Effector memory CD4-positive, alpha-beta T cell (primary cell): ENCODE measurements around the gene TBC1D17.

ENCODE experiments used
- DNase-seq, 3 donors: peaks; one replicate each; pipeline ENCODE4 v3.0.0-alpha.2; 2020
- H3K27ac ChIP-seq: 2 replicates; pipeline ENCODE4 v1.7.0; 2013; ENCODE audit warnings: mild to moderate bottlenecking, low read length, moderate library complexity; ENCODE audit not compliant: insufficient read depth, poor library complexity, severe bottlenecking
- H3K27me3 ChIP-seq: replicated peaks from 2 replicates; pipeline ENCODE4 v1.7.0; 2013; ENCODE audit warnings: mild to moderate bottlenecking, low read length; ENCODE audit not compliant: insufficient read depth, control insufficient read depth, poor library complexity, severe bottlenecking
- H3K36me3 ChIP-seq: 2 replicates; pipeline ENCODE4 v1.7.0; 2013; ENCODE audit warnings: mild to moderate bottlenecking, low read length, moderate library complexity; ENCODE audit not compliant: control insufficient read depth, insufficient read depth
- H3K4me1 ChIP-seq: 2 replicates; pipeline ENCODE4 v1.7.0; 2013; ENCODE audit warnings: low read length, mild to moderate bottlenecking; ENCODE audit not compliant: control insufficient read depth, insufficient read depth, poor library complexity, severe bottlenecking
- H3K4me3 ChIP-seq: 2 replicates; pipeline ENCODE4 v1.7.0; 2013; ENCODE audit warnings: low read length, low read depth, mild to moderate bottlenecking; ENCODE audit not compliant: insufficient read depth, poor library complexity, severe bottlenecking
- H3K9me3 ChIP-seq: 2 replicates; pipeline ENCODE4 v1.7.0; 2013; ENCODE audit warnings: mild to moderate bottlenecking, low read length, moderate library complexity; ENCODE audit not compliant: control insufficient read depth

The TBC1D17 gene

GRCh38 chr19:49891393-49891792, 13.9 kb downstream of the TBC1D17 start:
- H3K4me3 ChIP-seq: no peak overlapping the region

GRCh38 chr19:49892716-49893115, 15.2 kb downstream of the TBC1D17 start:
- Histone ChIP-seq H3K27ac (no peak overlapping the region), H3K4me3 (no peak overlapping the region), H3K36me3 (no peaks in the 10 kb centered on the region), H3K4me1 (peaks cover 35% of the 10 kb centered on the region), H3K9me3 (no peaks in the 10 kb centered on the region), H3K27me3 (no peaks in the 10 kb centered on the region)
- no peak for DNase-seq

More at GRCh38 chr19:49891393-49891792, 13.9 kb downstream of the TBC1D17 start:
- Histone ChIP-seq H3K36me3 (no peaks in the 10 kb centered on the region), H3K27ac (no peak overlapping the region), H3K27me3 (no peaks in the 10 kb centered on the region), H3K9me3 (no peaks in the 10 kb centered on the region), H3K4me1 (peaks cover 23% of the 10 kb centered on the region)
- DNase-seq: no peak

GRCh38 chr19:49894011-49894664, 16.6 kb downstream of the TBC1D17 start:
- H3K9me3 ChIP-seq: no peaks in the 10 kb centered on the region
- H3K27ac ChIP-seq: peak overlapping the region; percentile 99
- DNase-seq: no peak
- H3K36me3 ChIP-seq: no peaks in the 10 kb centered on the region
- no peak overlapping the region for H3K4me3 ChIP-seq
- H3K27me3 ChIP-seq: no peaks in the 10 kb centered on the region
- H3K4me1 ChIP-seq: peaks cover 38% of the 10 kb centered on the region

- DNase-seq: peak; percentile 40 to 64 (median 45)
- Histone ChIP-seq H3K27ac (peak overlapping the region; percentile 99), H3K4me1 (peaks cover 33% of the 10 kb centered on the region), H3K4me3 (peak overlapping the region; percentile 17), H3K36me3 (no peaks in the 10 kb centered on the region), H3K27me3 (no peaks in the 10 kb centered on the region), H3K9me3 (no peaks in the 10 kb centered on the region)
Measured at GRCh38 chr19:49894879-49895565, 17.5 kb downstream of the TBC1D17 start.

- H3K4me1 ChIP-seq: peaks cover 33% of the 10 kb centered on the region
- H3K4me3 ChIP-seq: peak overlapping the region; percentile 17
- H3K27ac ChIP-seq: peak overlapping the region; percentile 99
Measured at GRCh38 chr19:49895566-49896297, 18.2 kb downstream of the TBC1D17 start.

GRCh38 chr19:49896863-49897621, 19.5 kb downstream of the TBC1D17 start, which contains the start of gene IL4I1:
TSS of gene IL4I1 (minus strand) at chr19:49896887. CDS start at chr19:49896160, 727 bp downstream.
- Histone ChIP-seq H3K9me3 (no peaks in the 10 kb centered on the region), H3K4me1 (peaks cover 33% of the 10 kb centered on the region), H3K27ac (peak within 1 kb of the TSS; percentile 99), H3K4me3 (peak within 1 kb of the TSS; percentile 47), H3K36me3 (no peaks in the 10 kb centered on the region), H3K27me3 (no peaks in the 10 kb centered on the region)
- DNase-seq: peak; percentile 70 to 75 (median 73)

More at GRCh38 chr19:49895566-49896297, 18.2 kb downstream of the TBC1D17 start:
- Histone ChIP-seq H3K27me3 (no peaks in the 10 kb centered on the region), H3K36me3 (no peaks in the 10 kb centered on the region), H3K9me3 (no peaks in the 10 kb centered on the region)
- DNase-seq: no peak

GRCh38 chr19:49904136-49904535, 26.6 kb downstream of the TBC1D17 start:
- peaks cover 21% of the 10 kb centered on the region for H3K36me3 ChIP-seq
- no peaks in the 10 kb centered on the region for H3K27me3 ChIP-seq
- no peak overlapping the region for H3K4me3 ChIP-seq
- DNase-seq: no peak
- no peak overlapping the region for H3K27ac ChIP-seq
- H3K4me1 ChIP-seq: no peaks in the 10 kb centered on the region
- no peaks in the 10 kb centered on the region for H3K9me3 ChIP-seq

GRCh38 chr19:49906879-49907564, 29.5 kb downstream of the TBC1D17 start:
- Histone ChIP-seq H3K27ac (no peak overlapping the region), H3K36me3 (peaks cover 30% of the 10 kb centered on the region), H3K4me3 (no peak overlapping the region), H3K4me1 (peaks cover 11% of the 10 kb centered on the region), H3K27me3 (no peaks in the 10 kb centered on the region), H3K9me3 (no peaks in the 10 kb centered on the region)
- no peak for DNase-seq

- H3K27me3 ChIP-seq: no peaks in the 10 kb centered on the region
- H3K36me3 ChIP-seq: peaks cover 32% of the 10 kb centered on the region
- peaks cover 11% of the 10 kb centered on the region for H3K4me1 ChIP-seq
- no peak overlapping the region for H3K27ac ChIP-seq
- DNase-seq: no peak
- H3K4me3 ChIP-seq: no peak overlapping the region
- H3K9me3 ChIP-seq: no peaks in the 10 kb centered on the region
Measured at GRCh38 chr19:49907745-49908446, 30.4 kb downstream of the TBC1D17 start.
